Measurements from ENCODE around the gene S100A7A.

Gene S100A7A

DNA sequence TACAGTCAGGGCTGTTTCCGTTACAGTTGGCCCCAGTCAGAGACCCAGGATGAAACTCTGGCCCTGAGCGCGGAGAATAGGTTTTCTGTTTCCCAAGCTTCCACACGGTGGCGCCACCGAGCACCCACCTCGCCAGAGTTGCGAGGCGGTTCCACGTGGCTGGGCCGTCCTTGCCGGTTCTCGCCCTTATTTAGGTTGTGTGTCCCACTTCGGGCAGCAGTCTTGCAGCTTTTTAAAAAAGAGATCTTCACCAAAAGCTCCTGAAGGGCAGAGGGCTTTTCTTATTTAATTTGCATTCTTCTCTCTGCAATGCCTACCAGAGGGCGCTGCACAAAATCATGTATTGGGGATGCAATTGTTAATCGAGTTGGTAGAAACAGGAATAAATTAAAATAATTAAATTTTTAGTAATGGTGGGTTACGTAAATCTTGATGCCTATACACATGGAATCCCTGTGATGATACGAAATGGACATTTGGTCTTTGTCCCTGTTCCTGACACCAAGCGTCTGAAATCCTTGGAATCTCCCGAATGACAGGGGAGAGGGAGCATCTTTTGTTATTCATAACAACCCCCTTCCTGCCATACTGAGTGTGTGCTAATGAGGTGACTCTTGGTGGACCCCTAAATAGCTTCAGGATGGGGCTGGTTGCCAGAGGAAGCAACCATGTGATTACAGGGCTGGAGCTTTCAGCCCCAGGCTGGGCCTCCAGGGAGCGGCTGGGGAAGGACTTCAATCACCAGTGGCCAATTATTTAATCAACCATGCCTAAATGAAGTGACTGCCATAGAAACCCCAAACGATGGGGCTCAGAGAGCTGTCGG is 49.7 kb downstream of the S100A7A start:
- DNase-seq: peak; percentile 54

GRCh38 chr1:153466908-153467307 is 50.6 kb downstream of the S100A7A start:
- DNase-seq: no peak

- DNase-seq: no peak
Measured at GRCh38 chr1:153470707-153471106, 54.4 kb downstream of the S100A7A start.

Data from T-helper 9 cell (primary cell).